HepG2 (cell line): ENCODE results near the gene KCTD1. TPM values are rescaled to one million over a fixed set of nuclear protein-coding genes. Genes with fewer than 3 reads are reported as not detected.
A peak's percentile ranks its signal among the peaks of the same experiment; 100 is the strongest.

Source experiments
- ATF7 ChIP-seq, 2 experiments: fragments of 450-650 bp in 1 of 2; sonication (generic) in 1 of 2; formaldehyde crosslinking in 1 of 2; IDR thresholded peaks; 2 replicates each; pipeline versions ENCODE4 v1.4.0 to v1.6.1; 2016 to 2020; ENCODE audit warnings: antibody characterized with exemption in 1 of 2, mild to moderate bottlenecking in 1 of 2, missing genetic modification reagents in 1 of 2
- DRAP1 ChIP-seq: IDR thresholded peaks from 2 replicates; pipeline ENCODE4 v1.6.1; 2016; ENCODE audit warnings: missing genetic modification reagents, missing compliant biosample characterization
- EP300 ChIP-seq, 3 experiments: sonication (generic) in 1 of 3; formaldehyde crosslinking in 1 of 3; IDR thresholded peaks; 2 replicates each; pipeline versions ENCODE4 v1.5.1 to v1.6.1; 2011 to 2020; ENCODE audit warnings: low read depth in 2 of 3, low read length in 2 of 3, borderline replicate concordance in 1 of 3, improper control_type of control experiment in 1 of 3, mild to moderate bottlenecking in 1 of 3, missing genetic modification reagents in 1 of 3, moderate library complexity in 1 of 3
- FOXO1 ChIP-seq: sonication (generic); formaldehyde crosslinking; IDR thresholded peaks from 2 replicates; pipeline ENCODE4 v1.4.0; 2020; ENCODE audit warnings: missing genetic modification reagents
- HIC2 ChIP-seq: sonication (generic); formaldehyde crosslinking; IDR thresholded peaks from 2 replicates; pipeline ENCODE4 v1.9.0; 2022; ENCODE audit warnings: low read depth, missing genetic modification reagents
- HNF1B ChIP-seq: sonication (generic); formaldehyde crosslinking; IDR thresholded peaks from 2 replicates; pipeline ENCODE4 v1.5.1; 2020; ENCODE audit warnings: mild to moderate bottlenecking, moderate library complexity, missing genetic modification reagents
- ISL2 ChIP-seq: sonication (generic); formaldehyde crosslinking; IDR thresholded peaks from 2 replicates; pipeline ENCODE4 v1.5.0; 2020; ENCODE audit warnings: missing genetic modification reagents
- MYC ChIP-seq: sonication (generic); formaldehyde crosslinking; IDR thresholded peaks from 2 replicates; pipeline ENCODE4 v1.9.0; 2021; ENCODE audit warnings: missing genetic modification reagents, borderline replicate concordance
- PITX1 ChIP-seq: sonication (generic); formaldehyde crosslinking; IDR thresholded peaks from 2 replicates; pipeline ENCODE4 v1.5.1; 2020; ENCODE audit warnings: mild to moderate bottlenecking, missing genetic modification reagents
- RBAK ChIP-seq: sonication (generic); formaldehyde crosslinking; IDR thresholded peaks from 2 replicates; pipeline ENCODE4 v1.5.1; 2020; ENCODE audit warnings: mild to moderate bottlenecking, missing genetic modification reagents
- REXO4 ChIP-seq: sonication (generic); formaldehyde crosslinking; IDR thresholded peaks from 2 replicates; pipeline ENCODE4 v1.8.0; 2022; ENCODE audit warnings: missing genetic modification reagents, mild to moderate bottlenecking, borderline replicate concordance
- TCF7 ChIP-seq: sonication (generic); IDR thresholded peaks from 2 replicates; pipeline ENCODE4 v1.6.1; 2016; ENCODE audit warnings: antibody characterized with exemption, low read depth
- TFAP4 ChIP-seq: sonication (generic); IDR thresholded peaks from 2 replicates; pipeline ENCODE4 v1.6.1; 2016; ENCODE audit warnings: low read depth, borderline replicate concordance
- TFE3 ChIP-seq: IDR thresholded peaks from 2 replicates; pipeline ENCODE4 v1.6.1; 2016
- ZKSCAN8 ChIP-seq: IDR thresholded peaks from 2 replicates; pipeline ENCODE4 v1.6.1; 2016; ENCODE audit warnings: borderline replicate concordance, missing genetic modification reagents, missing compliant biosample characterization
- ZNF296 ChIP-seq: sonication (generic); formaldehyde crosslinking; conservative IDR thresholded peaks from 2 replicates; pipeline ENCODE4 v1.5.0; 2020; ENCODE audit warnings: mild to moderate bottlenecking, missing genetic modification reagents
- ZNF343 ChIP-seq: sonication (generic); formaldehyde crosslinking; IDR thresholded peaks from 2 replicates; pipeline ENCODE4 v1.4.0; 2020; ENCODE audit warnings: mild to moderate bottlenecking, missing genetic modification reagents
- ZNF740 ChIP-seq: sonication (generic); formaldehyde crosslinking; IDR thresholded peaks from 2 replicates; pipeline ENCODE4 v1.4.0; 2020; ENCODE audit warnings: missing genetic modification reagents
- polyA plus RNA-seq, 8 experiments: library from polyadenylated mRNA; depleted of rRNA in 3 of 8; stranded (reverse) in 7 of 8; unstranded in 1 of 8; fragments of >200 nt; fragmentation: Illumina TruSeq in 4 of 8; extraction: Trizol in 4 of 8; gene quantifications; 2 replicates each; pipeline versions ENCODE4 v1.2.1 to v1.2.3, GENCODE V29; 2011 to 2016; ENCODE audit warnings: low read depth in 4 of 8, missing spikeins in 1 of 8, mixed read lengths in 1 of 8; ENCODE audit not compliant: insufficient read depth in 1 of 8
- total RNA-seq, 5 experiments: library from RNA; depleted of rRNA; stranded (reverse); fragments of >200 nt; fragmentation: Illumina TruSeq; extraction: Trizol; gene quantifications; 2 replicates each; pipeline ENCODE4 v1.2.3, GENCODE V29; 2016; ENCODE audit warnings: low read depth in 1 of 5

The KCTD1 gene
- total and polyA plus RNA-seq, 2 of the 13 experiments (the other 11 are each of a cell fraction or from before 2014, with no cell fraction given), result 2.7 to 6.8 TPM

GRCh38 chr18:26491194-26491816, 57.0 kb downstream of the KCTD1 start (continued):
- TF ChIP-seq HNF1B (peak; percentile 76; the same call in 1 of the 2 replicates), ZNF296 (CRISPR knock-in tag) (0 out of 2 replicates have a peak, but pooled peaks have one; percentile 59), ATF7 (IDR thresholded peaks at IDR 0.05) (no peak), ATF7 (CRISPR knock-in tag; IDR thresholded peaks at IDR 0.05) (no peak), TFAP4 (peak; percentile 39; the same call in 1 of the 2 replicates), ZNF343 (CRISPR knock-in tag) (no peak), ZNF740 (CRISPR knock-in tag) (no peak), EP300 (IDR thresholded peaks at IDR 0.05; ENCODE audit: low read depth in 2 of 2, low read length in 2 of 2) (peak; percentile 73 to 91; a peak in 3 of 4 replicates), EP300 (CRISPR knock-in tag; IDR thresholded peaks at IDR 0.05; ENCODE audit: borderline replicate concordance) (peak; percentile 86), ZKSCAN8 (CRISPR knock-in tag) (0 out of 2 replicates have a peak, but pooled peaks have one; percentile 17), ISL2 (CRISPR knock-in tag) (0 out of 2 replicates have a peak, but pooled peaks have one; percentile 67), HIC2 (CRISPR knock-in tag) (peak; percentile 98), DRAP1 (peak; percentile 49; the same call in 1 of the 2 replicates), TFE3 (CRISPR knock-in tag) (peak; percentile 52), RBAK (CRISPR knock-in tag) (peak; percentile 87), TCF7 (peak; percentile 70), REXO4 (CRISPR knock-in tag) (no peak), MYC (CRISPR knock-in tag) (peak; percentile 38; the same call in 1 of the 2 replicates), PITX1 (CRISPR knock-in tag) (peak; percentile 70; the same call in 1 of the 2 replicates), FOXO1 (CRISPR knock-in tag) (peak; percentile 96)
